NB4 (cell line): Measurements from ENCODE around the gene ZNF185.

ENCODE experiments used
- TF ChIP-seq, protein P1 (sequence below): IDR thresholded peaks from one replicate; pipeline ENCODE4 v1.5.1; 2012; ENCODE audit warnings: low read depth, low read length
- TF ChIP-seq, protein P2 (sequence below): IDR thresholded peaks from 2 replicates; pipeline ENCODE4 v1.6.1; 2011; ENCODE audit warnings: low read depth, low read length

DNA sequence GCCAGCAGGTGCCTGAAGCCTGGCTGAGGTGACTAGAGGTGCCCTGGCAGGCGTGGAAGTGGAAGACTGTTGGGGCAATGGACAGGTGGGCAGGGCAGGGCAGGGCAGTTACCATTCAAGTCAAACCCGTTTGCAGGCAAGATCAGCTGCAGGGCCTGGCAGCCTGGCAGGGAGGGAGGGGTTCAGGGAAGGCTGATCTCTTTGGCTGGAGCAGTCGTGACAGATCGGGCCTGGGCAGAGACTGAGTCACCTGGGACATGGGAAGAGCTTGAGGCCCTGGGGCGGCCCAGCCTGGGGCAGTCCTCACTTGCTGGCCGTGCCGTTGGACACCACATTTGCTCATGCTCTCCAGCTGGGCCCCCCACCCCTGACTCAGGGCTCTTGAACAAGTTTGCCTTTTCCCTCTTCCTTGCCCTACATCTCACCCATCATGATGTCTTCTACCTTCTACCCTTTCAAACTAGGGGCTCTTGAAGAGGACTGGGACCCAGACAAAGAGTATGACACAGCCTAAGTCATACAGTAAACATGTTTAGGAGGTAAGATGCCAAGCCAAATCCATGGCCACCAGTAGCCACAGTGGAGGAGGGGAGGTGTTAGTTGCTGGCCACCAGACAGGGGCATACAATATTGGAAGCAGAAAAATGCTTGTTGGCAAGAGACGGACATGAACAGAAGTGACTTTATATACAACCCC lies 2.0 kb upstream of the ZNF185 start:
- TF ChIP-seq, protein P1, sequence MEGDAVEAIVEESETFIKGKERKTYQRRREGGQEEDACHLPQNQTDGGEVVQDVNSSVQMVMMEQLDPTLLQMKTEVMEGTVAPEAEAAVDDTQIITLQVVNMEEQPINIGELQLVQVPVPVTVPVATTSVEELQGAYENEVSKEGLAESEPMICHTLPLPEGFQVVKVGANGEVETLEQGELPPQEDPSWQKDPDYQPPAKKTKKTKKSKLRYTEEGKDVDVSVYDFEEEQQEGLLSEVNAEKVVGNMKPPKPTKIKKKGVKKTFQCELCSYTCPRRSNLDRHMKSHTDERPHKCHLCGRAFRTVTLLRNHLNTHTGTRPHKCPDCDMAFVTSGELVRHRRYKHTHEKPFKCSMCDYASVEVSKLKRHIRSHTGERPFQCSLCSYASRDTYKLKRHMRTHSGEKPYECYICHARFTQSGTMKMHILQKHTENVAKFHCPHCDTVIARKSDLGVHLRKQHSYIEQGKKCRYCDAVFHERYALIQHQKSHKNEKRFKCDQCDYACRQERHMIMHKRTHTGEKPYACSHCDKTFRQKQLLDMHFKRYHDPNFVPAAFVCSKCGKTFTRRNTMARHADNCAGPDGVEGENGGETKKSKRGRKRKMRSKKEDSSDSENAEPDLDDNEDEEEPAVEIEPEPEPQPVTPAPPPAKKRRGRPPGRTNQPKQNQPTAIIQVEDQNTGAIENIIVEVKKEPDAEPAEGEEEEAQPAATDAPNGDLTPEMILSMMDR: no peak
- TF ChIP-seq, protein P2, sequence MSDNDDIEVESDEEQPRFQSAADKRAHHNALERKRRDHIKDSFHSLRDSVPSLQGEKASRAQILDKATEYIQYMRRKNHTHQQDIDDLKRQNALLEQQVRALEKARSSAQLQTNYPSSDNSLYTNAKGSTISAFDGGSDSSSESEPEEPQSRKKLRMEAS: no peak
